HTERT RPE-1 (cell line): ENCODE measurements around the gene CAMTA1.
"Not testable (repeated sequence)": the region's sequence is repeated elsewhere in the genome, so short reads cannot be mapped to it uniquely, and the experiment has no call there.

ENCODE experiments used
- in situ Hi-C: fragments of 300-500 bp; cut with MboI; formaldehyde crosslinking; loops from 4 replicates; pipeline ENCODE4 v1.14.3; 2020; ENCODE audit warnings: low sequenced_read_pairs

The CAMTA1 gene

GRCh38 chr1:7375329-7375728 is 590.1 kb downstream of the CAMTA1 start:
- in situ Hi-C loops: no loop called here

- in situ Hi-C loops: no loop called here
These were observed 590.8 kb downstream of the CAMTA1 start for GRCh38 chr1:7375781-7376660.

GRCh38 chr1:7376676-7377075 is 591.4 kb downstream of the CAMTA1 start:
- in situ Hi-C loops: no loop called here

GRCh38 chr1:7378346-7379130 is 593.3 kb downstream of the CAMTA1 start:
- in situ Hi-C loops: no loop called here

- in situ Hi-C loops: no loop called here
These were observed 594.3 kb downstream of the CAMTA1 start for GRCh38 chr1:7379441-7379971.

GRCh38 chr1:7380068-7380467 is 594.8 kb downstream of the CAMTA1 start:
- in situ Hi-C loops: not testable (repeated sequence)

- in situ Hi-C loops: no loop called here
These were observed 595.5 kb downstream of the CAMTA1 start for GRCh38 chr1:7380712-7381111.

GRCh38 chr1:7381729-7382128 is 596.5 kb downstream of the CAMTA1 start:
- in situ Hi-C loops: not testable (repeated sequence)

- in situ Hi-C loops: no loop called here
These were observed 597.7 kb downstream of the CAMTA1 start for GRCh38 chr1:7382971-7383370.

- in situ Hi-C loops: no loop called here
These were observed 598.6 kb downstream of the CAMTA1 start for GRCh38 chr1:7383671-7384520.

GRCh38 chr1:7384679-7385078 is 599.4 kb downstream of the CAMTA1 start:
- in situ Hi-C loops: no loop called here

GRCh38 chr1:7385471-7386225 is 600.4 kb downstream of the CAMTA1 start:
- in situ Hi-C loops: no loop called here

GRCh38 chr1:7386226-7387052 is 601.2 kb downstream of the CAMTA1 start:
- in situ Hi-C loops: no loop called here

- in situ Hi-C loops: no loop called here
These were observed 602.0 kb downstream of the CAMTA1 start for GRCh38 chr1:7387053-7387927.

GRCh38 chr1:7388141-7388487 is 602.9 kb downstream of the CAMTA1 start:
- in situ Hi-C loops: no loop called here

- in situ Hi-C loops: no loop called here
These were observed 603.4 kb downstream of the CAMTA1 start for GRCh38 chr1:7388488-7389185.

GRCh38 chr1:7389201-7389905 is 604.1 kb downstream of the CAMTA1 start:
- in situ Hi-C loops: no loop called here
